HCT116 (cell line): ENCODE results near the gene INMT. TPM values are rescaled to one million over a fixed set of nuclear protein-coding genes. Genes with fewer than 3 reads are reported as not detected.

Experiments
- ATAC-seq: fragments of 200-7000 bp; cut with Tn5 transposase; 2 replicates; pipeline ENCODE4 v1.9.1; 2020; ENCODE audit warnings: mild to moderate bottlenecking, moderate library complexity
- BruUV-seq: library from RNA; stranded (reverse); fragments of 400-500 nt; replicated peaks from 2 replicates; lab custom pipeline; 2021; lab: Mats Ljungman, UMichigan
- CTCF ChIA-PET: fragments of 300-600 bp; sonication (Branson Sonifier 250); formaldehyde crosslinking; loops from one replicate; lab custom pipeline; 2021; ENCODE audit warnings: antibody characterized with exemption; lab: Charles Lee
- POLR2A ChIA-PET: fragments of 300-600, 350-600 bp; sonication (Branson Sonifier 250); formaldehyde crosslinking; loops from one replicate; lab custom pipeline; 2021; ENCODE audit warnings: antibody characterized with exemption; lab: Charles Lee
- RAD21 ChIA-PET, 2 experiments: fragments of 300-600 bp; sonication (Branson Sonifier 250); formaldehyde crosslinking; loops; one replicate each; lab custom pipeline; 2023; ENCODE audit warnings: low total read pairs in 2 of 2; ENCODE audit not compliant: uncharacterized antibody in 2 of 2, unreplicated experiment in 2 of 2, low non-redundant PET in 1 of 2; lab: Charles Lee
- DNase-seq: peaks from one replicate; pipeline ENCODE4 v3.0.0-alpha.2; 2010; ENCODE audit warnings: low read depth, low spot score
- H2AFZ ChIP-seq: fragments of 200-600 bp; shearing (Covaris generic), sonication (generic); 2 replicates; pipeline ENCODE4 v1.6.1; 2017; ENCODE audit warnings: low read depth, mixed run types, mixed read lengths, antibody characterized with exemption, low read length; ENCODE audit not compliant: poor library complexity, severe bottlenecking
- H3K27ac ChIP-seq: 2 replicates; pipeline ENCODE4 v1.5.1; 2012; ENCODE audit warnings: low read depth, low read length
- H3K27me3 ChIP-seq: fragments of 200-600 bp; sonication (generic); 2 replicates; pipeline ENCODE4 v1.6.1; 2016; ENCODE audit warnings: mixed run types, low read length, mixed read lengths; ENCODE audit not compliant: insufficient read depth
- H3K36me3 ChIP-seq, 2 experiments: fragments of 200-500 bp in 1 of 2; fragments of 200-600 bp in 1 of 2; sonication (Bioruptor generic) in 1 of 2; sonication (generic) in 1 of 2; 2 replicates each; pipeline versions ENCODE4 v1.5.1 to v1.6.1; 2014 to 2016; ENCODE audit warnings: low read length in 2 of 2, inconsistent platforms in 1 of 2, mixed read lengths in 1 of 2, mixed run types in 1 of 2; ENCODE audit not compliant: insufficient read depth in 2 of 2, control insufficient read depth in 1 of 2
- H3K4me1 ChIP-seq, 2 experiments: fragments of 200-600 bp in 1 of 2; sonication (generic) in 1 of 2; 2 replicates each; pipeline versions ENCODE4 v1.5.1 to v1.6.1; 2012 to 2017; ENCODE audit warnings: low read length in 2 of 2, inconsistent platforms in 1 of 2, mild to moderate bottlenecking in 1 of 2, mixed read lengths in 1 of 2, mixed run types in 1 of 2, moderate library complexity in 1 of 2; ENCODE audit not compliant: insufficient read depth in 2 of 2, control insufficient read depth in 1 of 2
- H3K4me2 ChIP-seq: fragments of 200-600 bp; sonication (generic); 2 replicates; pipeline ENCODE4 v1.6.1; 2017; ENCODE audit warnings: mixed run types, low read length, mixed read lengths
- H3K4me3 ChIP-seq, 2 experiments: fragments of 200-600 bp in 1 of 2; sonication (generic) in 1 of 2; replicated peaks in 1 of 2; 2 replicates each; pipeline ENCODE4 v1.5.1; 2011 to 2016; ENCODE audit warnings: low read length in 2 of 2, control low read depth in 1 of 2, low read depth in 1 of 2, mild to moderate bottlenecking in 1 of 2, mixed read lengths in 1 of 2, mixed run types in 1 of 2
- H3K79me2 ChIP-seq: fragments of 200-600 bp; sonication (generic); 2 replicates; pipeline ENCODE4 v1.6.1; 2017; ENCODE audit warnings: mild to moderate bottlenecking, mixed run types, low read length, moderate library complexity, mixed read lengths; ENCODE audit not compliant: insufficient read depth
- H3K9ac ChIP-seq: fragments of 200-600 bp; sonication (generic); 2 replicates; pipeline ENCODE4 v1.6.1; 2016; ENCODE audit warnings: low read length, mixed read lengths
- H3K9me2 ChIP-seq: fragments of 200-600 bp; sonication (generic), shearing (Covaris generic); 2 replicates; pipeline ENCODE4 v1.6.1; 2017; ENCODE audit warnings: mixed run types, mild to moderate bottlenecking, moderate library complexity; ENCODE audit not compliant: insufficient read depth
- H3K9me3 ChIP-seq, 2 experiments: fragments of 200-500 bp in 1 of 2; fragments of 200-600 bp in 1 of 2; sonication (Bioruptor generic) in 1 of 2; sonication (generic) in 1 of 2; 2 replicates each; pipeline ENCODE4 v1.6.1; 2014 to 2017; ENCODE audit warnings: low read length in 2 of 2, mixed read lengths in 2 of 2, inconsistent platforms in 1 of 2, low read depth in 1 of 2, mild to moderate bottlenecking in 1 of 2, mixed run types in 1 of 2, moderate library complexity in 1 of 2; ENCODE audit not compliant: control insufficient read depth in 1 of 2, insufficient read depth in 1 of 2
- H4K20me1 ChIP-seq: fragments of 200-600 bp; sonication (generic), shearing (Covaris generic); 2 replicates; pipeline ENCODE4 v1.6.1; 2017; ENCODE audit warnings: mixed run types, mild to moderate bottlenecking, moderate library complexity; ENCODE audit not compliant: insufficient read depth
- FOSL1 ChIP-seq: IDR thresholded peaks from 2 replicates; pipeline ENCODE4 v1.6.1; 2012; ENCODE audit warnings: low read depth
- POLR2AphosphoS5 ChIP-seq: IDR thresholded peaks from 2 replicates; pipeline ENCODE4 v1.6.1; 2011; ENCODE audit warnings: mild to moderate bottlenecking, low read depth, low read length, moderate library complexity
- SRF ChIP-seq: IDR thresholded peaks from 2 replicates; pipeline ENCODE4 v1.6.1; 2012; ENCODE audit warnings: low read depth
- TCF7L2 ChIP-seq: IDR thresholded peaks from 2 replicates; pipeline ENCODE4 v1.7.0; 2011; ENCODE audit warnings: borderline replicate concordance, inconsistent platforms; ENCODE audit not compliant: insufficient read depth, insufficient read length; ENCODE audit errors: extremely low read depth
- ZNF274 ChIP-seq: fragments of 200-500 bp; sonication (Bioruptor generic); IDR thresholded peaks from 2 replicates; pipeline ENCODE4 v1.6.1; 2014; ENCODE audit warnings: mild to moderate bottlenecking, low read depth, low read length, inconsistent platforms
- intact Hi-C: fragments of 100-400 bp; cut with micrococcal nuclease; formaldehyde crosslinking; loops from 2 replicates; pipeline ENCODE4 v1.10.0; 2022
- total RNA-seq: library from RNA; stranded (reverse); gene quantifications from one replicate; pipeline ENCODE4 v1.2.1, GENCODE V29; 2021; ENCODE audit not compliant: unreplicated experiment
- TF ChIP-seq, protein P1 (sequence below): IDR thresholded peaks from 2 replicates; pipeline ENCODE4 v1.6.1; 2011; ENCODE audit warnings: mild to moderate bottlenecking, low read length, moderate library complexity; ENCODE audit not compliant: insufficient replicate concordance; ENCODE audit errors: extremely low read depth
- TF ChIP-seq, protein P2 (sequence below): IDR thresholded peaks from 2 replicates; pipeline ENCODE4 v1.6.1; 2012

INMT gene
- total RNA-seq, 1 experiment from 2014 or later: 0.32 TPM

DNA sequence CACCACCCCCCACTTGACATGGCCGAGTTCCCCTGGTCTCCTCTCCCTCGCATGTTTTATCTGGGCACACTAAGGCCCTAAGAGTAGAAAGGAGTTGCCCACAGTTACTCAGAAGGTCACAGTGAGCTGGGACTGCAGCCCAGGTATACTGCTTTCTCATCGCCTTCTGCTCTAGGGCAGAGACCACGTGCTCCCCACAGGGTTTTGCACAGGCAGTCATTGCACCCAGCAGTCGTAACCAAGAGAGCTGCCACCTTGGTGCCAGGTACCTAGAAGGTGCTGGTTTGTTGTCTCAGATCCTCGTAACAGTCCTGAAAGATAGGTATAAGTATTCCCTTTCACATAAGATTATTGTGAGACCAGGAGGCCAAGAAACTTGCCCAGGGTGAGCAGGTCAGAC is 21.0 kb downstream of the INMT start:
- Histone ChIP-seq H3K4me2 (no peak overlapping the region), H3K27ac (no peak overlapping the region), H3K9me2 (no peaks in the 10 kb centered on the region), H3K4me3 (no peak overlapping the region), H2AFZ (no peak overlapping the region), H3K79me2 (peaks cover 37% of the 10 kb centered on the region; the same call in 1 of the 2 replicates), H3K9ac (no peak overlapping the region), H4K20me1 (no peaks in the 10 kb centered on the region), H3K9me3 (no peaks in the 10 kb centered on the region), H3K4me1 (peaks cover 0 to 12% of the 10 kb centered on the region in 2 experiments; a peak in 3 of 4 replicates), H3K36me3 (0 out of 4 replicates have a peak, but pooled peaks cover 0 to 5% of the 10 kb centered on the region in 2 experiments), H3K27me3 (no peaks in the 10 kb centered on the region)
- no peak for TF ChIP-seq ZNF274
- no peak for TF ChIP-seq POLR2AphosphoS5
- TF ChIP-seq, protein P1, sequence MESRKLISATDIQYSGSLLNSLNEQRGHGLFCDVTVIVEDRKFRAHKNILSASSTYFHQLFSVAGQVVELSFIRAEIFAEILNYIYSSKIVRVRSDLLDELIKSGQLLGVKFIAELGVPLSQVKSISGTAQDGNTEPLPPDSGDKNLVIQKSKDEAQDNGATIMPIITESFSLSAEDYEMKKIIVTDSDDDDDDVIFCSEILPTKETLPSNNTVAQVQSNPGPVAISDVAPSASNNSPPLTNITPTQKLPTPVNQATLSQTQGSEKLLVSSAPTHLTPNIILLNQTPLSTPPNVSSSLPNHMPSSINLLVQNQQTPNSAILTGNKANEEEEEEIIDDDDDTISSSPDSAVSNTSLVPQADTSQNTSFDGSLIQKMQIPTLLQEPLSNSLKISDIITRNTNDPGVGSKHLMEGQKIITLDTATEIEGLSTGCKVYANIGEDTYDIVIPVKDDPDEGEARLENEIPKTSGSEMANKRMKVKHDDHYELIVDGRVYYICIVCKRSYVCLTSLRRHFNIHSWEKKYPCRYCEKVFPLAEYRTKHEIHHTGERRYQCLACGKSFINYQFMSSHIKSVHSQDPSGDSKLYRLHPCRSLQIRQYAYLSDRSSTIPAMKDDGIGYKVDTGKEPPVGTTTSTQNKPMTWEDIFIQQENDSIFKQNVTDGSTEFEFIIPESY: no peak
- TF ChIP-seq SRF: no peak
- TF ChIP-seq, protein P2, sequence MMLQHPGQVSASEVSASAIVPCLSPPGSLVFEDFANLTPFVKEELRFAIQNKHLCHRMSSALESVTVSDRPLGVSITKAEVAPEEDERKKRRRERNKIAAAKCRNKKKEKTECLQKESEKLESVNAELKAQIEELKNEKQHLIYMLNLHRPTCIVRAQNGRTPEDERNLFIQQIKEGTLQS: no peak
- no peak for TF ChIP-seq FOSL1
- TF ChIP-seq TCF7L2: no peak
- DNase-seq (no peak), ATAC-seq (no peak)
- POLR2A ChIA-PET: interaction anchor here (1.0 kb wide), 1 partner anchor 10 kb away, joined by 3 read pairs; no protein-coding TSS in a partner anchor
- BruUV-seq: no TSS peak
- intact Hi-C loops: no loop called here
- RAD21 ChIA-PET: no interaction called here
- CTCF ChIA-PET: no interaction called here
